GM12878 (cell line): ENCODE results near the gene RALGDS. TPM values are rescaled to one million over a fixed set of nuclear protein-coding genes. Genes with fewer than 3 reads are reported as not detected.
A peak's percentile ranks its signal among the peaks of the same experiment; 100 is the strongest.

ENCODE experiments used
- ATF3 ChIP-seq: IDR thresholded peaks from 2 replicates; pipeline ENCODE4 v1.6.1; 2011; ENCODE audit warnings: low read depth, mild to moderate bottlenecking, low read length, moderate library complexity, borderline replicate concordance; ENCODE audit errors: extremely low read depth
- CBFB ChIP-seq: IDR thresholded peaks from 2 replicates; pipeline ENCODE4 v1.6.1; 2016; ENCODE audit warnings: antibody characterized with exemption, low read depth
- CREB1 ChIP-seq: IDR thresholded peaks from 2 replicates; pipeline ENCODE4 v1.6.1; 2012; ENCODE audit warnings: low read depth, mild to moderate bottlenecking, inconsistent platforms
- CTCF ChIP-seq, 3 experiments: IDR thresholded peaks in 2 of 3; conservative IDR thresholded peaks in 1 of 3; 2 replicates each; pipeline ENCODE4 v1.5.1; 2011; ENCODE audit warnings: low read depth in 3 of 3, low read length in 3 of 3, mild to moderate bottlenecking in 3 of 3, control low read depth in 2 of 3, moderate library complexity in 2 of 3, inconsistent platforms in 1 of 3, mixed read lengths in 1 of 3; ENCODE audit not compliant: control insufficient read depth in 2 of 3, insufficient read depth in 1 of 3; ENCODE audit errors: extremely low read depth in 1 of 3
- NR2C2 ChIP-seq: IDR thresholded peaks from 2 replicates; pipeline ENCODE4 v1.6.1; 2011; ENCODE audit warnings: borderline replicate concordance, low read depth; ENCODE audit not compliant: control insufficient read depth, insufficient read length
- PAX8 ChIP-seq: fragments of 450-650 bp; IDR thresholded peaks from 2 replicates; pipeline ENCODE4 v1.6.1; 2017; ENCODE audit warnings: mild to moderate bottlenecking, moderate library complexity
- POLR2A ChIP-seq: IDR thresholded peaks from 2 replicates; pipeline ENCODE4 v1.6.1; 2011; ENCODE audit warnings: low read depth, mild to moderate bottlenecking, low read length
- RELB ChIP-seq: fragments of 450-650 bp; IDR thresholded peaks from 2 replicates; pipeline ENCODE4 v1.6.1; 2017; ENCODE audit warnings: low read depth, mild to moderate bottlenecking, moderate library complexity
- SKIL ChIP-seq: fragments of 450-650 bp; IDR thresholded peaks from 2 replicates; pipeline ENCODE4 v1.6.1; 2017; ENCODE audit warnings: mild to moderate bottlenecking, low read depth, inconsistent platforms; ENCODE audit not compliant: poor library complexity, severe bottlenecking
- SPI1 ChIP-seq: IDR thresholded peaks from 2 replicates; pipeline ENCODE4 v1.6.1; 2011; ENCODE audit warnings: low read depth, mild to moderate bottlenecking, low read length, moderate library complexity, borderline replicate concordance; ENCODE audit not compliant: insufficient read depth
- SUPT20H ChIP-seq: IDR thresholded peaks from 2 replicates; pipeline ENCODE4 v1.6.1; 2011; ENCODE audit warnings: low read depth, mild to moderate bottlenecking, low read length, moderate library complexity, borderline replicate concordance; ENCODE audit not compliant: control insufficient read depth
- TBL1XR1 ChIP-seq: IDR thresholded peaks from 2 replicates; pipeline ENCODE4 v1.6.1; 2012; ENCODE audit warnings: low read depth, low read length, improper control_type of control experiment
- ZBTB11 ChIP-seq: fragments of 450-650 bp; formaldehyde crosslinking; IDR thresholded peaks from 2 replicates; pipeline ENCODE4 v1.5.0; 2022; ENCODE audit warnings: mild to moderate bottlenecking, missing genetic modification characterization
- ZNF622 ChIP-seq: fragments of 450-650 bp; IDR thresholded peaks from 2 replicates; pipeline ENCODE4 v1.6.1; 2017; ENCODE audit warnings: mild to moderate bottlenecking, inconsistent platforms
- polyA plus RNA-seq, 11 experiments: library from polyadenylated mRNA; depleted of rRNA in 4 of 11; unstranded in 6 of 11; stranded (reverse) in 5 of 11; fragments of >200 nt; fragmentation: Nextera tagmentation in 4 of 11; fragmentation: Illumina TruSeq in 1 of 11; extraction: Ambion mirVana in 4 of 11; extraction: Trizol in 1 of 11; gene quantifications; 1 replicate in 1 of 11; 2 replicates in 10 of 11; pipeline versions ENCODE4 v1.2.1 to v1.2.3, GENCODE V29; 2011 to 2016; ENCODE audit warnings: inconsistent platforms in 2 of 11, missing spikeins in 2 of 11, low read depth in 1 of 11
- total RNA-seq, 4 experiments: library from RNA; depleted of rRNA in 3 of 4; stranded (reverse); fragments of >200 nt in 3 of 4; fragmentation: Illumina TruSeq in 1 of 4; extraction: Trizol in 1 of 4; gene quantifications; 2 replicates each; pipeline versions ENCODE4 v1.2.1 to v1.2.3, GENCODE V29; 2013 to 2021
- TF ChIP-seq, protein P1 (sequence below): fragments of 450-650 bp; IDR thresholded peaks from 2 replicates; pipeline ENCODE4 v1.6.1; 2017; ENCODE audit warnings: antibody characterized with exemption, mild to moderate bottlenecking, moderate library complexity

Gene RALGDS
- total and polyA plus RNA-seq, 10 of the 15 experiments (the other 5 are each of a cell fraction or from before 2014, with no cell fraction given): 1.3 to 48.6 (median 21.2) TPM

GRCh38 chr9:133149130-133150015 lies 28.3 kb upstream of the RALGDS start (continued):
- TF ChIP-seq SKIL (no peak), CREB1 (no peak), ZNF622 (no peak), POLR2A (no peak), NR2C2 (no peak), CBFB (no peak), ATF3 (no peak), ZBTB11 (CRISPR knock-in tag) (no peak), SUPT20H (no peak), RELB (peak; percentile 39; the same call in 1 of the 2 replicates), SPI1 (no peak), CTCF (IDR thresholded peaks at IDR 0.05 in 2 of 3, conservative IDR thresholded peaks at IDR 0.05 in 1 of 3; ENCODE audit: control insufficient read depth in 2 of 3, extremely low read depth in 1 of 3, insufficient read depth in 1 of 3, low read depth in 3 of 3, low read length in 3 of 3) (peak; percentile 23 to 32 (median 26); a peak in 4 of 6 replicates), PAX8 (no peak), TBL1XR1 (no peak)
- TF ChIP-seq, protein P1, sequence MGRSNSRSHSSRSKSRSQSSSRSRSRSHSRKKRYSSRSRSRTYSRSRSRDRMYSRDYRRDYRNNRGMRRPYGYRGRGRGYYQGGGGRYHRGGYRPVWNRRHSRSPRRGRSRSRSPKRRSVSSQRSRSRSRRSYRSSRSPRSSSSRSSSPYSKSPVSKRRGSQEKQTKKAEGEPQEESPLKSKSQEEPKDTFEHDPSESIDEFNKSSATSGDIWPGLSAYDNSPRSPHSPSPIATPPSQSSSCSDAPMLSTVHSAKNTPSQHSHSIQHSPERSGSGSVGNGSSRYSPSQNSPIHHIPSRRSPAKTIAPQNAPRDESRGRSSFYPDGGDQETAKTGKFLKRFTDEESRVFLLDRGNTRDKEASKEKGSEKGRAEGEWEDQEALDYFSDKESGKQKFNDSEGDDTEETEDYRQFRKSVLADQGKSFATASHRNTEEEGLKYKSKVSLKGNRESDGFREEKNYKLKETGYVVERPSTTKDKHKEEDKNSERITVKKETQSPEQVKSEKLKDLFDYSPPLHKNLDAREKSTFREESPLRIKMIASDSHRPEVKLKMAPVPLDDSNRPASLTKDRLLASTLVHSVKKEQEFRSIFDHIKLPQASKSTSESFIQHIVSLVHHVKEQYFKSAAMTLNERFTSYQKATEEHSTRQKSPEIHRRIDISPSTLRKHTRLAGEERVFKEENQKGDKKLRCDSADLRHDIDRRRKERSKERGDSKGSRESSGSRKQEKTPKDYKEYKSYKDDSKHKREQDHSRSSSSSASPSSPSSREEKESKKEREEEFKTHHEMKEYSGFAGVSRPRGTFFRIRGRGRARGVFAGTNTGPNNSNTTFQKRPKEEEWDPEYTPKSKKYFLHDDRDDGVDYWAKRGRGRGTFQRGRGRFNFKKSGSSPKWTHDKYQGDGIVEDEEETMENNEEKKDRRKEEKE: no peak
